H9 (cell line): ENCODE measurements around the gene SMC3. TPM values are rescaled to one million over a fixed set of nuclear protein-coding genes. Genes with fewer than 3 reads are reported as not detected.

Source experiments
- DNase-seq: peaks from one replicate; pipeline ENCODE4 v3.0.0-alpha.2; 2017
- H2AFZ ChIP-seq: one replicate; pipeline ENCODE4 v1.6.1; 2013; ENCODE audit warnings: mild to moderate bottlenecking, low read length, control low read depth, moderate library complexity
- H2AK5ac ChIP-seq: 2 replicates; pipeline ENCODE4 v1.6.1; 2013; ENCODE audit warnings: low read length, control low read depth, mixed read lengths; ENCODE audit not compliant: insufficient read length
- H2BK120ac ChIP-seq: one replicate; pipeline ENCODE4 v1.6.1; 2013; ENCODE audit warnings: low read depth, mild to moderate bottlenecking, low read length, control low read depth, inconsistent platforms; ENCODE audit not compliant: poor library complexity, severe bottlenecking
- H2BK12ac ChIP-seq: 2 replicates; pipeline ENCODE4 v1.6.1; 2013; ENCODE audit warnings: low read length, control low read depth, mixed read lengths, low read depth; ENCODE audit not compliant: insufficient read length
- H2BK15ac ChIP-seq: 2 replicates; pipeline ENCODE4 v1.6.1; 2013; ENCODE audit warnings: low read depth, low read length, control low read depth
- H2BK20ac ChIP-seq: one replicate; pipeline ENCODE4 v1.6.1; 2013; ENCODE audit warnings: low read depth, mild to moderate bottlenecking, low read length, control low read depth, inconsistent platforms; ENCODE audit not compliant: poor library complexity, severe bottlenecking
- H2BK5ac ChIP-seq: 2 replicates; pipeline ENCODE4 v1.6.1; 2013; ENCODE audit warnings: low read length, control low read depth, mixed read lengths; ENCODE audit not compliant: insufficient read length
- H3K14ac ChIP-seq: 2 replicates; pipeline ENCODE4 v1.6.1; 2013; ENCODE audit warnings: low read length, control low read depth; ENCODE audit not compliant: insufficient read depth
- H3K18ac ChIP-seq: 2 replicates; pipeline ENCODE4 v1.6.1; 2013; ENCODE audit warnings: low read depth, mild to moderate bottlenecking, mixed read lengths, low read length, control low read depth; ENCODE audit not compliant: insufficient read length
- H3K23ac ChIP-seq: 2 replicates; pipeline ENCODE4 v1.6.1; 2013; ENCODE audit warnings: low read length, control low read depth, mixed read lengths, low read depth; ENCODE audit not compliant: insufficient read length
- H3K23me2 ChIP-seq: 2 replicates; pipeline ENCODE4 v1.6.1; 2013; ENCODE audit warnings: low read depth, mild to moderate bottlenecking, mixed read lengths, low read length, control low read depth; ENCODE audit not compliant: insufficient read length, poor library complexity, severe bottlenecking
- H3K27ac ChIP-seq: 2 replicates; pipeline ENCODE4 v1.5.1; 2013; ENCODE audit warnings: low read length, control low read depth, mixed read lengths, low read depth; ENCODE audit not compliant: insufficient read length
- H3K27me3 ChIP-seq: 2 replicates; pipeline ENCODE4 v1.6.1; 2013; ENCODE audit warnings: low read length, control low read depth, inconsistent platforms; ENCODE audit not compliant: insufficient read depth
- H3K4ac ChIP-seq: 2 replicates; pipeline ENCODE4 v1.6.1; 2013; ENCODE audit warnings: low read depth, mild to moderate bottlenecking, control low read depth, inconsistent platforms, low read length, moderate library complexity
- H3K4me1 ChIP-seq: 2 replicates; pipeline ENCODE4 v1.6.1; 2013; ENCODE audit warnings: low read length, control low read depth, inconsistent platforms; ENCODE audit not compliant: insufficient read depth
- H3K4me2 ChIP-seq: 2 replicates; pipeline ENCODE4 v1.6.1; 2013; ENCODE audit warnings: low read length, control low read depth, mixed read lengths; ENCODE audit not compliant: insufficient read length, insufficient read depth
- H3K56ac ChIP-seq: 2 replicates; pipeline ENCODE4 v1.6.1; 2013; ENCODE audit warnings: low read depth, mild to moderate bottlenecking, mixed read lengths, low read length, control low read depth; ENCODE audit not compliant: insufficient read length
- H3K79me1 ChIP-seq: 2 replicates; pipeline ENCODE4 v1.6.1; 2013; ENCODE audit warnings: low read depth, mild to moderate bottlenecking, moderate library complexity, low read length, control low read depth, inconsistent platforms; ENCODE audit not compliant: insufficient read depth, poor library complexity, severe bottlenecking
- H3K79me2 ChIP-seq: 2 replicates; pipeline ENCODE4 v1.6.1; 2013; ENCODE audit warnings: low read length, control low read depth, inconsistent platforms; ENCODE audit not compliant: insufficient read depth
- H3K9ac ChIP-seq: 2 replicates; pipeline ENCODE4 v1.6.1; 2013; ENCODE audit warnings: low read length, control low read depth, mixed read lengths; ENCODE audit not compliant: insufficient read length; ENCODE audit errors: extremely low read depth
- H3K9me3 ChIP-seq: one replicate; pipeline ENCODE4 v1.6.1; 2013; ENCODE audit warnings: low read depth, low read length, inconsistent platforms; ENCODE audit not compliant: control insufficient read depth
- H3T11ph ChIP-seq: one replicate; pipeline ENCODE4 v1.6.1; 2013; ENCODE audit warnings: mild to moderate bottlenecking, low read length, control low read depth, inconsistent platforms
- H4K20me1 ChIP-seq: one replicate; pipeline ENCODE4 v1.6.1; 2013; ENCODE audit not compliant: control insufficient read depth, insufficient read length, insufficient read depth
- H4K5ac ChIP-seq: 2 replicates; pipeline ENCODE4 v1.6.1; 2013; ENCODE audit warnings: low read depth, mild to moderate bottlenecking, mixed read lengths, low read length, control low read depth; ENCODE audit not compliant: insufficient read length
- H4K8ac ChIP-seq: replicated peaks from 2 replicates; pipeline ENCODE4 v1.6.1; 2013; ENCODE audit warnings: low read length, control low read depth, mixed read lengths, low read depth; ENCODE audit not compliant: insufficient read length
- H4K91ac ChIP-seq: 2 replicates; pipeline ENCODE4 v1.6.1; 2013; ENCODE audit warnings: low read depth, mild to moderate bottlenecking, moderate library complexity, mixed read lengths, low read length, control low read depth; ENCODE audit not compliant: insufficient read length
- H3K27ac Mint-ChIP-seq, 3 experiments: 2 replicates in 2 of 3; 3 replicates in 1 of 3; pipeline ENCODE4 v1.8.0; 2020 to 2021; ENCODE audit warnings: mixed read lengths in 3 of 3, mild to moderate bottlenecking in 1 of 3, moderate library complexity in 1 of 3
- H3K27me3 Mint-ChIP-seq: 2 replicates; pipeline ENCODE4 v1.8.0; 2021; ENCODE audit warnings: low read depth, mild to moderate bottlenecking, moderate library complexity, mixed read lengths
- H3K36me3 Mint-ChIP-seq, 3 experiments: 2 replicates in 2 of 3; 3 replicates in 1 of 3; pipeline ENCODE4 v1.8.0; 2020 to 2021; ENCODE audit warnings: low read depth in 3 of 3, mixed read lengths in 3 of 3; ENCODE audit not compliant: insufficient read depth in 1 of 3
- H3K4me1 Mint-ChIP-seq, 2 experiments: 2 replicates each; pipeline ENCODE4 v1.8.0; 2020; ENCODE audit warnings: mixed read lengths in 2 of 2
- H3K4me3 Mint-ChIP-seq, 2 experiments: 2 replicates in 1 of 2; 3 replicates in 1 of 2; pipeline ENCODE4 v1.8.0; 2020 to 2021; ENCODE audit warnings: mild to moderate bottlenecking in 2 of 2, mixed read lengths in 2 of 2, moderate library complexity in 1 of 2
- H3K9me3 Mint-ChIP-seq, 2 experiments: 2 replicates in 1 of 2; 3 replicates in 1 of 2; pipeline ENCODE4 v1.8.0; 2020; ENCODE audit warnings: mild to moderate bottlenecking in 2 of 2, mixed read lengths in 2 of 2, moderate library complexity in 1 of 2
- CTCF ChIP-seq: fragments of 200-600 bp; sonication (generic); conservative IDR thresholded peaks from 3 replicates; pipeline ENCODE4 v1.8.0; 2021; ENCODE audit warnings: antibody characterized with exemption, mild to moderate bottlenecking
- whole genome bisulfite sequencing: extraction: QIAGEN DNeasy Blood & Tissue Kit; methylation state at CpG from one replicate; pipeline ENCODE4 v1.1.7; 2013; ENCODE audit warnings: missing lambda C conversion rate, low lambda C conversion rate, mixed read lengths; ENCODE audit not compliant: insufficient read length; ENCODE audit errors: extremely low coverage; 5-methylcytosine and 5-hydroxymethylcytosine counted together
- total RNA-seq: library from RNA; stranded (reverse); gene quantifications from 2 replicates; pipeline ENCODE4 v1.2.1, GENCODE V29; 2021

Gene SMC3
- total RNA-seq, 1 experiment from 2014 or later: 82.4 TPM

- no peak overlapping the region for H4K8ac ChIP-seq
- H3K23me2 ChIP-seq: no peaks in the 10 kb centered on the region
- H4K91ac ChIP-seq: no peak overlapping the region
- no peak for TF ChIP-seq CTCF
- no peaks in the 10 kb centered on the region for H3K79me1 ChIP-seq
- no peaks in the 10 kb centered on the region; the same call in 1 of the 2 replicates for H3K27me3 Mint-ChIP-seq
- no peaks in the 10 kb centered on the region; a peak in 1 of 7 replicates for H3K36me3 Mint-ChIP-seq
- H3K4ac ChIP-seq: no peak overlapping the region
- no peak overlapping the region for H2BK15ac ChIP-seq
- H2BK5ac ChIP-seq: no peak overlapping the region
- no peak overlapping the region for H3K27ac Mint-ChIP-seq
- no peak overlapping the region for H3K4me2 ChIP-seq
- no peak overlapping the region for H3K18ac ChIP-seq
- no peak overlapping the region for H4K5ac ChIP-seq
- no peaks in the 10 kb centered on the region for H3K27me3 ChIP-seq
- H2BK20ac ChIP-seq: no peak overlapping the region
- H3K14ac ChIP-seq: no peak overlapping the region
- no peak overlapping the region for H2BK12ac ChIP-seq
- peaks cover 19 to 20% of the 10 kb centered on the region in 2 experiments for H3K4me1 Mint-ChIP-seq
- no peaks in the 10 kb centered on the region; the same call in 1 of the 2 replicates for H3K4me1 ChIP-seq
- H2AK5ac ChIP-seq: no peak overlapping the region
- no peak overlapping the region for H3K4me3 Mint-ChIP-seq
- no peaks in the 10 kb centered on the region for H4K20me1 ChIP-seq
- no peak overlapping the region for H3K27ac ChIP-seq
- H3K9ac ChIP-seq: no peak overlapping the region
- no peak overlapping the region for H2AFZ ChIP-seq
- H3K56ac ChIP-seq: no peak overlapping the region
- H3K9me3 ChIP-seq: no peaks in the 10 kb centered on the region
- no CpG with 5 or more reads among the region's 3 CpGs for WGBS
- H3T11ph ChIP-seq: no peak overlapping the region
- no peak overlapping the region for H2BK120ac ChIP-seq
- no peaks in the 10 kb centered on the region for H3K9me3 Mint-ChIP-seq
- DNase-seq: no peak
- no peaks in the 10 kb centered on the region; the same call in 1 of the 2 replicates for H3K79me2 ChIP-seq
- no peak overlapping the region for H3K23ac ChIP-seq
These were observed 62.2 kb downstream of the SMC3 start for GRCh38 chr10:110629680-110630191.
